Neutrophil (primary cell): ENCODE data around the gene SPN.

Experiments
- H3K27ac ChIP-seq: fragments of 200-600 bp; sonication (generic); 2 replicates; pipeline ENCODE4 v1.5.1; 2016; ENCODE audit warnings: mild to moderate bottlenecking, moderate library complexity
- H3K27me3 ChIP-seq: fragments of 200-600 bp; sonication (generic); 2 replicates; pipeline ENCODE4 v1.6.0; 2016; ENCODE audit warnings: mild to moderate bottlenecking
- H3K36me3 ChIP-seq: fragments of 200-600 bp; sonication (generic); 2 replicates; pipeline ENCODE4 v1.5.1; 2017
- H3K4me1 ChIP-seq, 2 experiments: fragments of 200-600 bp in 1 of 2; sonication (generic) in 1 of 2; 1 replicate in 1 of 2; 2 replicates in 1 of 2; pipeline versions ENCODE4 v1.5.1 to v1.6.1; 2013 to 2016; ENCODE audit warnings: low read depth in 1 of 2, low read length in 1 of 2, mild to moderate bottlenecking in 1 of 2, moderate library complexity in 1 of 2; ENCODE audit not compliant: control insufficient read depth in 1 of 2, insufficient read depth in 1 of 2
- H3K4me3 ChIP-seq, 2 experiments: fragments of 200-600 bp in 1 of 2; sonication (generic) in 1 of 2; 1 replicate in 1 of 2; 2 replicates in 1 of 2; pipeline ENCODE4 v1.5.1; 2013 to 2016; ENCODE audit warnings: low read depth in 1 of 2, low read length in 1 of 2, mild to moderate bottlenecking in 1 of 2, moderate library complexity in 1 of 2
- H3K9me3 ChIP-seq: fragments of 200-600 bp; sonication (generic); 2 replicates; pipeline ENCODE4 v1.5.1; 2016
- CTCF ChIP-seq: fragments of 200-600 bp; sonication (generic); IDR thresholded peaks from 2 replicates; pipeline ENCODE4 v1.5.1; 2016; ENCODE audit warnings: antibody characterized with exemption

The SPN gene

GRCh38 chr16:29668267-29668666 lies 5.2 kb downstream of the SPN start:
- Histone ChIP-seq H3K9me3 (no peaks in the 10 kb centered on the region), H3K4me3 (no peak overlapping the region), H3K27ac (peak overlapping the region; percentile 90), H3K36me3 (no peaks in the 10 kb centered on the region), H3K27me3 (no peaks in the 10 kb centered on the region), H3K4me1 (peaks cover 53 to 55% of the 10 kb centered on the region in 2 experiments)
- no peak for TF ChIP-seq CTCF

GRCh38 chr16:29673501-29673900 lies 10.5 kb downstream of the SPN start:
- H3K27me3 ChIP-seq = no peaks in the 10 kb centered on the region
- H3K4me1 ChIP-seq = peaks cover 18 to 24% of the 10 kb centered on the region in 2 experiments
- no peak overlapping the region for H3K27ac ChIP-seq
- H3K36me3 ChIP-seq = no peaks in the 10 kb centered on the region
- no peak for TF ChIP-seq CTCF
- H3K9me3 ChIP-seq = no peaks in the 10 kb centered on the region
- H3K4me3 ChIP-seq = no peak overlapping the region

DNA sequence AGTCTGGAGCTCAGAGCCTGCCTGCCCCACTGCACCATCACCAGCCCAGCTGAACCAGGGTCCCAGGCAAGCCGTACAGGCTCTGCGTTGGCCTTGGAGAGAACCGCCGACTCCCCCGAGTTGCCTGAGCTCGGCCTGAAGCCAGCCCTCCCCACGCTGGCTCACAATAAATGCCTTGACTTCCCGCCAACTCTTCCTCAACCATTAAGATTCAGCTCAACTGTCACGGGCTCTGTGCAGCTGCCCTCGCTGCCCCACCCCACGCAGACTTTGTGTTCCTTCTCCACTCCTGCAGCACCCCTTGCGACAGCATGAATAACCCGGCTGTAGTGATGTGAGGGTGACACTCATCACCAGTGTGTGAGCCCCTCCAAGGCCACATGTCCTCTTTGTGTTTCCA lies 11.1 kb downstream of the SPN start:
- Histone ChIP-seq H3K4me1 (peaks cover 17 to 22% of the 10 kb centered on the region in 2 experiments), H3K9me3 (no peaks in the 10 kb centered on the region), H3K27ac (no peak overlapping the region), H3K4me3 (no peak overlapping the region), H3K36me3 (no peaks in the 10 kb centered on the region), H3K27me3 (no peaks in the 10 kb centered on the region)
- no peak for TF ChIP-seq CTCF

- H3K4me3 ChIP-seq = no peak overlapping the region
- TF ChIP-seq CTCF = no peak
- H3K36me3 ChIP-seq = no peaks in the 10 kb centered on the region
- H3K9me3 ChIP-seq = no peaks in the 10 kb centered on the region
- peaks cover 17 to 28% of the 10 kb centered on the region in 2 experiments for H3K4me1 ChIP-seq
- peak overlapping the region; percentile 31 for H3K27ac ChIP-seq
- no peaks in the 10 kb centered on the region for H3K27me3 ChIP-seq
Observed at GRCh38 chr16:29675811-29676643, 13.0 kb downstream of the SPN start.

GRCh38 chr16:29676989-29677785 lies 14.1 kb downstream of the SPN start:
- Histone ChIP-seq H3K27me3 (no peaks in the 10 kb centered on the region), H3K4me3 (no peak overlapping the region), H3K9me3 (no peaks in the 10 kb centered on the region), H3K27ac (peak overlapping the region; percentile 31), H3K36me3 (no peaks in the 10 kb centered on the region), H3K4me1 (peaks cover 17 to 28% of the 10 kb centered on the region in 2 experiments)
- no peak for TF ChIP-seq CTCF
